Right lung (tissue), 10 donors: Measurements from ENCODE around the gene STAG3. TPM values are rescaled to one million over a fixed set of nuclear protein-coding genes. Genes with fewer than 3 reads are reported as not detected.
"Not testable (repeated sequence)": the region's sequence is repeated elsewhere in the genome, so short reads cannot be mapped to it uniquely, and the experiment has no call there.

Experiments used
- DNase-seq, 2 donors: peaks; one replicate each; pipeline ENCODE4 v3.0.0-alpha.2; 2013
- long read RNA-seq, 8 donors: transcript quantifications; one replicate each; lab custom pipeline, GENCODE V29; 2026
- polyA plus RNA-seq, 5 donors: library from polyadenylated mRNA; unstranded; fragments of 120-200 nt; gene quantifications; one replicate each; pipeline versions ENCODE4 v1.2.1 to v1.2.3, GENCODE V29; 2013; ENCODE audit warnings: inconsistent platforms in 1 of 5, low replicate concordance in 1 of 5; ENCODE audit not compliant: insufficient read length in 5 of 5, insufficient read depth in 1 of 5

The STAG3 gene, protein sequence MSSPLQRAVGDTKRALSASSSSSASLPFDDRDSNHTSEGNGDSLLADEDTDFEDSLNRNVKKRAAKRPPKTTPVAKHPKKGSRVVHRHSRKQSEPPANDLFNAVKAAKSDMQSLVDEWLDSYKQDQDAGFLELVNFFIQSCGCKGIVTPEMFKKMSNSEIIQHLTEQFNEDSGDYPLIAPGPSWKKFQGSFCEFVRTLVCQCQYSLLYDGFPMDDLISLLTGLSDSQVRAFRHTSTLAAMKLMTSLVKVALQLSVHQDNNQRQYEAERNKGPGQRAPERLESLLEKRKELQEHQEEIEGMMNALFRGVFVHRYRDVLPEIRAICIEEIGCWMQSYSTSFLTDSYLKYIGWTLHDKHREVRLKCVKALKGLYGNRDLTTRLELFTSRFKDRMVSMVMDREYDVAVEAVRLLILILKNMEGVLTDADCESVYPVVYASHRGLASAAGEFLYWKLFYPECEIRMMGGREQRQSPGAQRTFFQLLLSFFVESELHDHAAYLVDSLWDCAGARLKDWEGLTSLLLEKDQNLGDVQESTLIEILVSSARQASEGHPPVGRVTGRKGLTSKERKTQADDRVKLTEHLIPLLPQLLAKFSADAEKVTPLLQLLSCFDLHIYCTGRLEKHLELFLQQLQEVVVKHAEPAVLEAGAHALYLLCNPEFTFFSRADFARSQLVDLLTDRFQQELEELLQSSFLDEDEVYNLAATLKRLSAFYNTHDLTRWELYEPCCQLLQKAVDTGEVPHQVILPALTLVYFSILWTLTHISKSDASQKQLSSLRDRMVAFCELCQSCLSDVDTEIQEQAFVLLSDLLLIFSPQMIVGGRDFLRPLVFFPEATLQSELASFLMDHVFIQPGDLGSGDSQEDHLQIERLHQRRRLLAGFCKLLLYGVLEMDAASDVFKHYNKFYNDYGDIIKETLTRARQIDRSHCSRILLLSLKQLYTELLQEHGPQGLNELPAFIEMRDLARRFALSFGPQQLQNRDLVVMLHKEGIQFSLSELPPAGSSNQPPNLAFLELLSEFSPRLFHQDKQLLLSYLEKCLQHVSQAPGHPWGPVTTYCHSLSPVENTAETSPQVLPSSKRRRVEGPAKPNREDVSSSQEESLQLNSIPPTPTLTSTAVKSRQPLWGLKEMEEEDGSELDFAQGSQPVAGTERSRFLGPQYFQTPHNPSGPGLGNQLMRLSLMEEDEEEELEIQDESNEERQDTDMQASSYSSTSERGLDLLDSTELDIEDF
- polyA plus RNA-seq: 10 to 100 TPM; 15.9 to 24.7 (median 21.1) TPM
- long read RNA-seq, donor 1, full-length matches to known transcripts: 2 of 2 reads
- long read RNA-seq, donor 1, partial matches to known transcripts: 0 of 2 reads
- long read RNA-seq, donor 1, other reads (novel, unspliced or antisense): 0 of 2 reads
- long read RNA-seq, donor 2: 0 reads
- long read RNA-seq, donor 3: 0 reads
- long read RNA-seq, donor 4: 0 reads
- long read RNA-seq, donor 5, partial matches to known transcripts: 38 of 38 reads
- long read RNA-seq, donor 5, other reads (novel, unspliced or antisense): 0 of 38 reads
- long read RNA-seq, donor 6: 0 reads
- long read RNA-seq, donor 7, partial matches to known transcripts: 15 of 22 reads
- long read RNA-seq, donor 7, other reads (novel, unspliced or antisense): 7 of 22 reads
- long read RNA-seq, donor 8: 0 reads

DNA sequence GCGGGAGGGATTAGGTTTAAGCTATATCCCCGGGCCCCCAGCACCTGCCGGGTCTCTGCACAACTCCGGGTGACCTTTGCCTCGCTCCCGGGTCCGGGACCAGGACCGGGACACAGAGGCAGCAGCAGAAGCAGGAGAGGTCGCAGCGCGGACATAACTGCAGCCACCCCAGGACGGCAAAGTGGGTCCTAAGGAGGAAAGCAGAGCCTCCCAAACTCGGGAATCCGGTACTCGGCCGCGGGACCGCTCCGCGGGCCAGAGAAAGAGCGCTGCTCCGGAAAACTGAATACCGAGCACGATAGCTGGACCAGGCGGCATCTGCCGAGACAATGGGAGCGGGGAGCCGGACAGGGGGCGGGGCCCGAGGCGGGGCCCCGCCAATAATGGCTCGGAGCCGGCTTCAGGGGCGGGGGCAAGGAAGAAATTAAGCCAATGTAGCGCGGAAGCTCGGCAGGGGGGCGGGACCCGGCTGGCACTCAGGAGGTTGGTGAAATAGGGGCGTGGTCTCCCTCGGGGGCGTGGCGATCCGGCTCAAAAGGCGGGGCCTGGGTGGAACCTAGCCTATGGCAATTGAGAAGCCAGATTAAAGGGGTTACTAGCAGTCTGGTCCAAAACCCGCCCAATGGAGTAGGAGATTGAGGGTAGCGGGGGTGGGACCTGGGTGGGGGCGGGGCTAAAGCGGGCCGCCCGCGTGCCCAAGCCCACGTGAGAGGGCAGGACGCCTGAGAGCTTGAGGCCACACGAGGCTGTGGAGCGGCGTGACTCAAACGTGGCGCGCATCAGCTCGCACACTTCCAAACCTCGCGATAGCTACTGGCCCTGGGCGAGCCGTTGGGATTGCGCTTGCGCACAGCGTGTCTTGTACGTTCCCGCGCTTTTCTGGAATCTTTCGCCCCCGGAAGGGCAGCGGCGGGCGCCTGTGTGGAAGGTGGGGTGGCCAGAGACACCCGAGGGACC lies at the start of gene STAG3, which contains the start of gene GPC2:
TSS of gene STAG3 (plus strand) at position 874 of the 957 bp plus-strand sequence. CDS start 2,639 bp downstream, outside the sequence.
TSS of gene GPC2 (minus strand) at position 337 of the 957 bp plus-strand sequence. CDS start at position 155, 182 bp downstream.
- peak; percentile 92 to 94 for DNase-seq

DNA sequence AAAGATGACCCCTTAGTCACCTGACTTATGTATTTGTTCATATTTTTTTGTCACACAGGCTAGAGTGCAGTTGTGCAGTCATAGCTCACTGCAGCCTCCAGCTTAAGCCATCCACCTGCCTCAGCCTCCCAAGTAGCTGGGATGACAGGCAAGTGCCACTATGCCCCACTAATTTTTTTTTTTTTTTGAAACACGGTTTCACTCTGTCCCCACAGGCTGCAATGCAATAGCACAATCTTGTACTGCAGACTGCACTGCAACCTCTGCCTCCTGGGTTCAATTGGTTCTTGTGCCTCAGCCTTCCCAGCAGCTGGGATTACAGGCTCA lies 49.1 kb upstream of the STAG3 start:
- no peak for DNase-seq

DNA sequence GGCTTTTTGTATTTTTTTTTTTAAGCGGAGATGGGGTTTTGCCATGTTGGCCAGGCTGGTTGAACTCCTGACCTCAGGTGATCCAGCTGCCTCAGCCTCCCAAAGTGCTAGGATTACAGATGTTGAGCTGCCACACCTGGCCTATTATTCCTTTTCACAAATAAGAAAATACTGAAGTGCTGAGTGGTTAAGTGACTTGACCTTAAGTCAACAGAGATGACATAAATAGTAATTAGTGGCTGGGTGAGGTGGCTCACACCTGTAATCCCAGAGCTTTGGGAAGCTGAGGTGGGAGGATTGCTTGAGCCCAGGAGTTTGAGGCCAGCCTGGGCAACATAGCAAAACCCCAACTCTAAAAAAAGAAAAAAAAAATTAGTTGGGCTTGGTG lies 47.5 kb upstream of the STAG3 start:
- not testable (repeated sequence) for DNase-seq

DNA sequence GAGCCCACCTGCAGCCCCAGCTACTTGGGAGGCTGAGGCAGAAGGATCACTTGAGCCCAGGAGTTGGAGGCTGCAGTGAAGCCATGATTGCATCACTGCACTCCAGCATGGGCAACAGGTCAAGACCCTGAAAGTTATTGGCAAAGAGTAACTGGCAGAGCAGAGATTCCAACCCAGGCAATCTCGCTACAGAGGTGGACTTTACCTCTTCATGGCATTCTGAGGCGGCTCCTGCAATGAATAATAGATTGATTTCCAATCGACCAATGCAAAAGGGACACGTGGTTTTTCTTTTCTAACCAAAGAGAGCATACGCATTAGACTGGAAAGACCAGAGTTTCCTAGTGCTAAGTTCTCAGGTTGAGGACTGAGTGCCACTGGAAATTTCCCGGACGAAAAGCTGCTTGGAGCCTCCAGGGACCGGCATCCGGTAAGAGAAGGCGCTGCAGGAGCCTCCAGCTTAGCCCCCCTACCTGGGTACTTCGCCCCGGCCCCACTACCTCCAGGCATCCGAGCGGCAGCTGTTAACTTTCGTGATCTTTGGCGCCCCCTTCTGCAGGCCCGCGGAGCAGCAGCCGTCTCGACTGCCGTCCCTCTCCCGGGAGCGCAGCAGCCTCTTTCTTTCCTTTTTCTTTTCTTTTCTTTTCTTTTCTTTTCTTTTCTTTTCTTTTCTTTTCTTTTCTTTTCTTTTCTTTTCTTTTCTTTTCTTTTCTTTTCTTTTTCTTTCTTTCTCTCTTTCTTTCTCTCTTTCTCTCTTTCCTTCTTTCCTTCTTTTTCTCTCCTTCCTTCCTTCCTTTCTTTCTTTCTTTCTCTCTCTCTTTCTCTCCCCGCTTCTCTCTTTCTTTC lies 46.9 kb upstream of the STAG3 start:
- DNase-seq: peak; percentile 48 to 63

DNA sequence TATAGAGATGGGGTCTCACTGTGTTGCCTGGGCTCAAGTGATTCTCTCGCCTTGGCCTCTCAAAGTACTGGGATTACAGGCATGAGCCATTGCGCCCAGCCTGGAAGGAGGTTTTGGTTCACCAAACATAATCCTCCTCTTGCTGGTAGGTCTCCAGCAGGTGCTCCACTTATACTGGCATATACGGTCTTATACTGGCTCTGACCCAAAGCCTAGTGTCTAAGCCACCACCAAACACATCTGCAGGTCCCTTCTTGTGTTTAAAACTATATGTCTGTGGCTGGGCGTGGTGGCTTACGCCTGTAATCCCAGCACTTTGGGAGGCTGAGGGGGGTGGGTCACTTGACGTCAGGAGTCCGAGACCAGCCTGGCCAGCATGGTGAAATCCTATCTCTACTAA lies 45.6 kb upstream of the STAG3 start:
- DNase-seq: no peak

DNA sequence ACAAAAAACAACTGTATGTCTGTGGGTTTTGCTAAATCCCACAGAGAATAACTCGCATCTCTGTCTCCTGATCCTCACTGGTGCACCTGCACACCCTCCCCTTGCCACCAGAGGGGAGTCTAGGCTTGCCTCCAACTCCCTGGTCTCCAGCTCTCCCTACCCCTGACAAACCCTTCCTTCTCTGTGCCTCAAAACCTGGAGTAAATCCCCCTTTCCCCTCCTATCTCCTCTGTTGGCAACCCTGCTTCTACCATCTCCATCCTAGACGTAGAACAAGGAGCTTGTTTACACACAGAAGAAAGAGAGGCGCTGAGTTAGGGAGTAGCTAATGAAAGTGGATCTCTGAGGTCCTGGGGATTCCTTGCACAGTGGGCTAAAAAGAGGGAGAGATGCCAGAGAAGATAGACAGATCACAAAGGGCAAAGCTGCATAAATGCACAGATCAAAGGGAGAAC lies 45.0 kb upstream of the STAG3 start:
- DNase-seq: peak; percentile 21 to 45

DNA sequence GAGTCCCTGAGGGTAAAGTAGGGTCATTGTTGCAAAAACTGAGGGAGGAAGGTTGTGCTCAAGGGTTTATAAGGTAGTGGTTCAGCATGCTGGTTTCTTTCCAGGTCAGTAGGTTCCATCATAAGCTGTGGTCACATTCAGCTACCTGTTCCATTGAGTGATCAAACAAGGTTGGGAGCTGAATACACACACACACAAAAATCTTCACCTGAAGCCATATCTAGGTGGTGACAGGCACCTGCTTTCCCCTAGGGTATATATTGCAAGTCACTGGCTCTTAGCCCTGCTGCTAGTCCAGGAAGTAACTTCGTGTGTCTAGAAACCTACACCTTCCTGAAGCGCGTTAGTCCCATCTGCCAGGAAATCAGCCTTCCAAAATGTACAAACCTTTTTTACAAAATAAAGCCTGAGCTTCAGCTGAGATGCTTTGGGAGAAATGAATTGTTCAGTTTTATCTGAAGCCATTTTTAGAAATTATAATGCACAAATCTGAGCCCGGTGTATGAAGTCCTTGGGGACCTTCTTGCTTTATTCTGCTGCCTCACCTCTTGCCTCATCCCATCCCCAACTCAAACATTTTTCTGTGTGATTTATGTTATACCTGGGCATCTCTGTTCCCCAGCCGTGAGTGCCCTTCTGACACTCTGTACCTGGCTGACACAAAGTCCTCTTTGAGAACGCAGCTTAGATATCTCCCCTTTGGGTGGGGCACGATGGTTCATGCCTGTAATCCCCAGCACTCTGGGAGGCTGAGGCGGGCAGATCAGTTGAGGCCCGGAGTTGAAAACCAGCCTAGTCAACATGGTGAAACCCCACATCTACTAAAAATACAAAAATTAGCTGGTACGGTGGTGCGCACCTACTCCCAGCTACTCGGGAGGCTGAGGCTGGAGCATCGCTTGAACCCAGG lies 39.6 kb upstream of the STAG3 start:
- no peak for DNase-seq

DNA sequence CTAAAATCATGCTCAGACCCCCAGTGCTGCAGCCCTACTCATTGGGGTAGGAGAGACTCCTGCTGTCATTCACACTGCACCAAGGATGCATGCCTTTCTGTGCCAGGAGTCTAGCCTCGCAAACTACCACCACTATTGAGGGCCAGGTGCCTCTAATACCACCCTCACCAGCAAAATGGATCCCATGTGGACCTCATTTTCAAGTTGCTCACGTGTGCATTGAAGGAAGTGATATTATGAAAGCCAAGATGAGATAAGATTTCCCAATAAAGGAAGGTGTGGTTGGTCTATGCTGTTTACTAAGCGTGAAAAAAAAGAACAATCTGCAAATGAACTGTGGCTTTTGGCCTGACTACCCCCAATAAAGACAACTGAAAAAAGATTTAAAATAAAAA lies 36.2 kb upstream of the STAG3 start:
- no peak for DNase-seq

DNA sequence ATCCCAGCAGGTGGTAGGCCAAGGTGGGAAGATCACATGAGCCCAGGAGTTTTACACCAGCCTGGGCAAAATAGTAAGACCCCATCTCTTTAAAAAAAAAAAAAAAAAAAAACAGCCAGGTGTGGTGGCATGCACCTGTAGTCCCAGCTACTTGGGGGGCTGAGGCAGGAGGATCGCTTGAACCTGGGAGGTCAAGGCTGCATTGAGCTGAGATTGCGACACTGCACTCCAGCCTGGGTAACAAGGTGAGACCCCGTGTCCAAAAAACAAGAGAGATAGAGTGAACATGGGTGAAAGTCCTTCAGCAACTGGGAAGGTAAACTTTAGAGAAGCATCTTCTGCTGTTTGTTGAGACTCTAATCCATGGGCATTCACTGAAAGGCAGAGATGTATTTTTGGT lies 35.3 kb upstream of the STAG3 start:
- DNase-seq: no peak

DNA sequence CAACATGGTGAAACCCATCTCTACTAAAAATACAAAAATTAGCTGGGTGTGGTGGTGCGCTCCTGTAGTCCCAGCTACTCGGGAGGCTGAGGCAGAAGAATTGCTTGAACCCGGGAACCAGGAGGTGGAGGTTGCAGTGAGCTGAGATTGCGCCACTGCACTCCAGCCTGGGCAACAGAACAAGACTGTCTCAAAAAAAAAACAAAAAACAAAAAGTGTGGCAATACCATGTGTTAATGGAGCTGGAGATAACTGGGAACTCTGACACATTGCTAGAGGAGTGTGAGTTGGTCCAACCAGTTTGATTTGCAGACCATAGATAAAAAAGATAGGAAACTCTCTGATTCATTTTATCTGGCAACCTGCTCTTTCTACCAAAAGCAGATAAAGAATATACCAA lies 31.4 kb upstream of the STAG3 start:
- not testable (repeated sequence) for DNase-seq

DNA sequence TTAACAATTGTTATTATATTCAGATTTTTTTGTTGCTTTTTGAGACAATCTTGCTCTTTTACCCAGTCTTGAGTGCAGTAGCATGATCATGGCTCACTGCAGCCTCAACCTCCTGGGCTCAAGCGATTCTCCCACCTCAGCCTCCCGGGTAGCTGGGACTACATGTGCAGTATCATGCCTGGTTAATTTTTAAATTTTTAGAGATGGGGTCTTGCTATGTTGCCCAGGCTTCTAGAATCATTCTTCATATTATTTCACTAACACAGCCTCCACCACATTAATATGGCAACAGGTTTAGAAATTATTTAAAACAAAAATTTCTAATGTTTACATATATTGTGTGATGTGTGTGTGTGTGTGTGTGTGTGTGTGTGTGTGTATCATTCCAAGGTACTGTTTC lies 30.4 kb upstream of the STAG3 start:
- DNase-seq: no peak

DNA sequence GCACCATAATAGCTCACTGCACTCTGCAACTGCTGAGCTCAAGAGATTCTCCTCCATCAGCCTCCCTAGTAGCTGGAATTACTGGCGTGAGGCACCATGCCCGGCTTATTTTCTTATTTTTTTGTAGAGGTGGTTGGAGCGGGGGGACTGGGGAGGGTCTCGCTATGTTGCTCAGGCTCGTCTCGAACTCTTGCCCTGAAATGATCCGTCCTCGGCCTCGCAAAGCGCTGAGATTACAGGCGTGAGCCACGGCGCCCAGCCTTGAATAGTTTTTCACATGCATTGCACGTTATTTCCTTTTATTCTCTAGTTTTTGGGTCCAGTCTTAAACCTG lies 29.5 kb upstream of the STAG3 start:
- no peak for DNase-seq

DNA sequence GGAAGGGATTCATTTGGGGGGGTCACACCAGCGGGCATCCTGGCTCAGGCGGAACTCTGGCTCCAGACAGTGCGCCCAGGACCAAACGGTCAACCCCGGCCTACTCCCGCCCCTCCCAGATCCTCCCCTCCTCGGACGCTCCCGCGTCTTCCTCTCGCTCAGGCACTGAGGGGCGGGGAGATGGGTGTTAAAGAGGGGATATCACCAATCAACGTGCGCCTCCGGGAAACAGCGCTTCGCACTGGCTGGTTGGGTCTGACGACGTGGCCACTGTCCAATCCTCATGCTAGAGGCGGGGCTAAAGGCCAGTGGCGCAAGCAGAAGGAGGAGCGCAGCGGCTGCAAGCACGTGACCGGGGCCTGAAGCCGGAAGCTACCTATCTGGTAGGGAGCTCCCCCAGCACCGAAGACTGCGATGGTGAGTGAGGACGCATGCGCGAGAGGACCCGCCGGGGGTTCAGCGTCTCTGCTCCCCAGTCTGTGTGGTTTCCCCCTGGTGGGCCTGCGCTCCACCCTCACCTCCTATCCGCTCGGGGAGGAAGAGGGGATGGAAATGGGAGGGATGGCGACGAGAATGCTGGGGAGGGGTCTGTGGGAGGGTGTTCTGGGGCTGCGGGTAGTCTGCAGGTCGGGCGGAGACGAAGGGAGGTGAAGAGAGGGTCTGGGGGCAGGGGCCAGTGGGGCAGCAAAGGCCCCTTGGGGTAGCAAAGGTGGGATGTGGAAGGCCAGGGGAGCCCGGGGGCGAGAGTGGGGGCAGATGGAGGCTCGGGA lies 29.0 kb upstream of the STAG3 start, which contains the start of gene LAMTOR4:
TSS of gene LAMTOR4 (plus strand) at position 360 of the 770 bp plus-strand sequence. CDS start at position 415, 55 bp downstream.
- peak; percentile 97 to 98 for DNase-seq

DNA sequence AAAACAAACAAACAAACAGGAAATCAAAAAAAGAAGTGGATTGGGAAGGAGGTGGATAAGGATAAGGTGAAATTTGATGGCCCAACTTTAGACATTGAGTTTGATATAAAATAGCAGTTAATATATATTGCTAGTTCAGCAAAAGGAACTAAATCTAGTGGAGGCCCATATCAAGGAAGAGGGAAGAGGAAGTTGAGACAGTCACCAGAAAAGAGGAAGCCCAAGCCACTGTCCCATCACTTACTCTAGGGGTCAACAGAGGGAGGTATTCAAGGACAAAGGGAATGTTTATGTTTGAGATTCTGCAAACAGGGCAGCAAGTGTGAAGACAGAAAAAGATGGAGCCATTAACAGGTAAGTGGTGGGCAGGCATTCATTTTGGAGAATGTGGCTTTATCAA lies 25.3 kb upstream of the STAG3 start:
- no peak for DNase-seq

DNA sequence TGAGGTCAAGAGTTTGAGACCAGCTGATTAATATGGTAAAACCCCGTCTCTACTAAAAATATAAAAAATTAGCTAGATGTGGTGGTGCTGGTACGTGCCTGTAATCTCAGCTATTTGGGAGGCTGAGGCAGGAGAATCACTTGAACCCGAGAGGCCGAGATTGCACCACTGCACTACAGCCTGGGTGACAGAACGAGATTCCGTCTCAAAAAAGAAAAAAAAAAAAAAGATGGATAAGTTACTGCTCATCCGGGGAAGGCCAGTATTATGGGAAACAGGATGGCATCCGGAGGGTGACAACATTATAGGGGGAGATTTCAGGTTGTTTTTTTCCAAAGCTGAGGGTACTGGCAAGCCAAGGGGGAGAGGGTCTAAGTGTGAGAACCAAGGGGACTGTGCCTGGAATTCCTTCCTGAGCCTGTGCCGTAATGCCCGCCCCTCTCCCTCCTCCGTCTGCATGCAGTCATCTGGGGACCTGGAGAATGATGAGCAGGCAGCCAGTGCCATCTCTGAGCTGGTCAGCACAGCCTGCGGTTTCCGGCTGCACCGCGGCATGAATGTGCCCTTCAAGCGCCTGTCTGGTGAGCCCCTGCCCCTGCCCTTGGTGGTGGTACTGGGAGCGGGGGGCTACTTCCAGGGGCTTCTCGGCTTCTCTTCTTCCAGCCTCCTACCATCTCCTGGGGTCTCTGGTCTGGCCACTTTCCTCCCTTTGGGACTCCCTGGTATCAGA lies 24.6 kb upstream of the STAG3 start:
- no peak for DNase-seq
